K562 (cell line): Measurements from ENCODE around the gene EFS. TPM values are rescaled to one million over a fixed set of nuclear protein-coding genes. Genes with fewer than 3 reads are reported as not detected.
A peak's percentile ranks its signal among the peaks of the same experiment; 100 is the strongest.

Experiments
- ATAC-seq: fragments of 200-7000 bp; cut with Tn5 transposase; 3 replicates; pipeline ENCODE4 v1.9.1; 2020; ENCODE audit warnings: moderate library complexity
- BruUV-seq: library from RNA; stranded (reverse); fragments of 400-500 nt; replicated peaks from 2 replicates; lab custom pipeline; 2021; lab: Mats Ljungman, UMichigan
- CTCF ChIA-PET: fragments of 300-600 bp; formaldehyde crosslinking; extraction: SDS; loops from one replicate; lab custom pipeline; 2021; ENCODE audit warnings: low intra/inter-chr PET ratio; lab: Yijun Ruan, JAX
- POLR2A ChIA-PET: fragments of 300-600, 350-650 bp; sonication (Branson Sonifier 250); formaldehyde crosslinking; extraction: SDS; loops from one replicate; lab custom pipeline; 2021; ENCODE audit warnings: antibody characterized with exemption, inconsistent platforms; lab: Yijun Ruan, JAX
- DNase-seq, 4 experiments: peaks; one replicate each; pipeline versions ENCODE4 v3.0.0 to v3.0.0-alpha.2; 2011 to 2018; ENCODE audit warnings: low spot score in 3 of 4, mixed read lengths in 3 of 4; ENCODE audit errors: extremely low read depth in 1 of 4
- FAIRE-seq: peaks from 2 replicates; lab custom pipeline; 2011; peaks lifted over from hg19 to GRCh38; lab: Jason Lieb, UNC
- H2AFZ ChIP-seq: 2 replicates; pipeline ENCODE4 v1.6.0; 2011; ENCODE audit warnings: low read depth, low read length, control low read depth, inconsistent platforms
- H3K27ac ChIP-seq: fragments of 200-600 bp; 3 replicates; pipeline ENCODE4 v1.8.0; 2011; ENCODE audit warnings: low read depth, mild to moderate bottlenecking, control low read depth, inconsistent platforms, low read length, moderate library complexity, mixed read lengths; ENCODE audit errors: extremely low read depth
- H3K27me3 ChIP-seq, 2 experiments: fragments of 300-600 bp in 1 of 2; 2 replicates in 1 of 2; 3 replicates in 1 of 2; pipeline versions ENCODE4 v1.6.0 to v1.8.0; 2011; ENCODE audit warnings: inconsistent platforms in 2 of 2, low read length in 2 of 2, mild to moderate bottlenecking in 1 of 2, mixed read lengths in 1 of 2, moderate library complexity in 1 of 2; ENCODE audit not compliant: control insufficient read depth in 2 of 2, insufficient read depth in 2 of 2
- H3K36me3 ChIP-seq: fragments of 300-600 bp; 3 replicates; pipeline ENCODE4 v1.8.0; 2011; ENCODE audit warnings: mild to moderate bottlenecking, low read length, inconsistent platforms; ENCODE audit not compliant: control insufficient read depth, insufficient read depth
- H3K4me1 ChIP-seq, 2 experiments: fragments of 200-600 bp in 1 of 2; replicated peaks in 1 of 2; 2 replicates in 1 of 2; 3 replicates in 1 of 2; pipeline versions ENCODE4 v1.5.1 to v1.8.0; 2011; ENCODE audit warnings: inconsistent platforms in 2 of 2, low read length in 2 of 2, mild to moderate bottlenecking in 1 of 2, mixed read lengths in 1 of 2, moderate library complexity in 1 of 2; ENCODE audit not compliant: control insufficient read depth in 2 of 2, insufficient read depth in 2 of 2
- H3K4me2 ChIP-seq: 2 replicates; pipeline ENCODE4 v1.6.1; 2011; ENCODE audit warnings: low read length, control low read depth, inconsistent platforms, mixed read lengths; ENCODE audit not compliant: insufficient read depth
- H3K4me3 ChIP-seq: fragments of 200-600 bp; sonication (generic), shearing (Covaris generic); 2 replicates; pipeline ENCODE4 v1.5.1; 2016; ENCODE audit warnings: control low read depth, inconsistent platforms
- H3K79me2 ChIP-seq: fragments of 200-600 bp; 3 replicates; pipeline ENCODE4 v1.8.0; 2011; ENCODE audit warnings: low read length, inconsistent platforms; ENCODE audit not compliant: control insufficient read depth, insufficient read depth
- H3K9ac ChIP-seq, 2 experiments: 2 replicates each; pipeline versions ENCODE4 v1.6.0 to v1.6.1; 2011; ENCODE audit warnings: low read depth in 2 of 2, low read length in 2 of 2, control low read depth in 1 of 2, inconsistent platforms in 1 of 2, mild to moderate bottlenecking in 1 of 2, mixed read lengths in 1 of 2; ENCODE audit not compliant: insufficient read depth in 1 of 2
- H3K9me1 ChIP-seq: one replicate; pipeline ENCODE4 v1.6.0; 2011; ENCODE audit warnings: inconsistent platforms, mild to moderate bottlenecking, low read length, moderate library complexity; ENCODE audit not compliant: control insufficient read depth, insufficient read depth
- H3K9me3 ChIP-seq: replicated peaks from 2 replicates; pipeline ENCODE4 v1.5.1; 2011; ENCODE audit warnings: low read depth, low read length, inconsistent platforms; ENCODE audit not compliant: control insufficient read depth, insufficient read depth
- H4K20me1 ChIP-seq: replicated peaks from 2 replicates; pipeline ENCODE4 v1.6.1; 2011; ENCODE audit warnings: low read length, inconsistent platforms, mixed read lengths; ENCODE audit not compliant: control insufficient read depth, insufficient read depth
- BCL6 ChIP-seq: fragments of 250-450 bp; sonication (Bioruptor Pico); IDR thresholded peaks from 2 replicates; pipeline ENCODE4 v1.4.0; 2020
- FOXA3 ChIP-seq, 2 experiments: fragments of 450-650 bp in 1 of 2; sonication (generic) in 1 of 2; formaldehyde crosslinking; IDR thresholded peaks in 1 of 2; conservative IDR thresholded peaks in 1 of 2; 2 replicates each; pipeline versions ENCODE4 v1.4.0 to v1.8.0; 2020 to 2022; ENCODE audit warnings: mild to moderate bottlenecking in 2 of 2, missing genetic modification reagents in 1 of 2
- MTA3 ChIP-seq: fragments of 450-650 bp; formaldehyde crosslinking; IDR thresholded peaks from 2 replicates; pipeline ENCODE4 v1.6.1; 2017; ENCODE audit warnings: mild to moderate bottlenecking, borderline replicate concordance
- ZNF57 ChIP-seq: fragments of 450-650 bp; formaldehyde crosslinking; IDR thresholded peaks from 2 replicates; pipeline ENCODE4 v1.4.0; 2020; ENCODE audit warnings: mild to moderate bottlenecking, moderate library complexity
- ZNF583 ChIP-seq: fragments of 250-450 bp; sonication (Bioruptor Pico); IDR thresholded peaks from 2 replicates; pipeline ENCODE4 v1.4.0; 2020
- WGBS: fragments of 100-300 bp; shearing (Covaris generic); methylation state at CpG from one replicate; pipeline ENCODE4 v1.1.6; 2016; ENCODE audit warnings: low coverage, mixed read lengths; ENCODE audit not compliant: insufficient coverage; ENCODE audit errors: missing lambda C conversion rate; 5-methylcytosine and 5-hydroxymethylcytosine counted together
- in situ Hi-C: fragments of 300-500 bp; cut with MboI; formaldehyde crosslinking; loops from 4 replicates; pipeline ENCODE4 v1.15.0; 2018; ENCODE audit warnings: inconsistent platforms, mixed read lengths
- intact Hi-C: fragments of 100-400 bp; cut with micrococcal nuclease; formaldehyde crosslinking; loops from 2 replicates; pipeline ENCODE4 v1.14.2; 2022
- polyA plus RNA-seq, 8 experiments: library from polyadenylated mRNA; depleted of rRNA in 4 of 8; stranded (reverse) in 5 of 8; unstranded in 3 of 8; fragments of >200 nt; fragmentation: Nextera tagmentation in 2 of 8; fragmentation: Illumina TruSeq in 1 of 8; extraction: Ambion mirVana in 2 of 8; extraction: Trizol in 1 of 8; gene quantifications; 2 replicates each; pipeline versions ENCODE4 v1.2.1 to v1.2.3, GENCODE V29; 2011 to 2014; ENCODE audit warnings: inconsistent platforms in 1 of 8, missing spikeins in 1 of 8
- total RNA-seq, 7 experiments: library from RNA; depleted of rRNA in 6 of 7; stranded (reverse); fragments of >200 nt in 6 of 7; fragmentation: Illumina TruSeq in 2 of 7; extraction: Trizol in 2 of 7; gene quantifications; 2 replicates each; pipeline versions ENCODE4 v1.2.1 to v1.2.3, GENCODE V29; 2011 to 2021; ENCODE audit warnings: low replicate concordance in 1 of 7
- TF ChIP-seq, protein P1 (sequence below): fragments of 450-650 bp; IDR thresholded peaks from 2 replicates; pipeline ENCODE4 v1.6.1; 2018; ENCODE audit not compliant: partially characterized antibody
- TF ChIP-seq, protein P2 (sequence below): sonication (generic); formaldehyde crosslinking; IDR thresholded peaks from 2 replicates; pipeline ENCODE4 v1.8.1; 2023; ENCODE audit warnings: mild to moderate bottlenecking, missing genetic modification reagents

EFS gene
- total and polyA plus RNA-seq, 9 of the 15 experiments (the other 6 are each of a cell fraction or from before 2014, with no cell fraction given), result 0.01 to 0.03 TPM; not detected in 7

DNA sequence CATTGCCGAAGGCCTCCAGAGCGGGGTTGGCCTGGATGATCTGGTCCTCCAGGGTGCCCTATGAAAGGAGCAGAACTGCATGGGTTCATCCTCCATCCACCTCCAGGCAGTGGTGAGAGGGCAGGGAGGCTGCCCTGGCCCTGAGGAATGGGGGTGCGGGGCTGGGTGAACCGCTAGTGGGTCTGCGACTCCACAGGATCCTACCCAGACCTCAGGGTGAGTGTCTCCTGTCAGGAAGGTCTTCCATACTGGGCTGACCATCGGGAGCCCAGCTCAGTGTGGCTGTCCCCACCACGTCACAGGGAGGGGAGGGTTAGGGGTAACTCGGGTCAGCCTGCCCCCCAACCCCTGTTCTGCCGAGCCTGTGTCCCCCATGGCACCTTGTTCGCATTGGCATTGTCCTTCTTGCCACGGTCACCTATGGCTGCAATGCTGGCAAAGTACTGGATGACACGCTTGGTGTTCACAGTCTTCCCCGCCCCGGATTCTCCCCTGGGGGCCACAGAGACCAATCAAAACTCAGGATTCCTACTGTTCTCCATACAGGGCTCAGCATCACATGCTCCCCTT lies 39.4 kb upstream of the EFS start:
- ATAC-seq, result no peak
- Histone ChIP-seq H3K9me1 (no peaks in the 10 kb centered on the region), H3K9me3 (no peaks in the 10 kb centered on the region), H2AFZ (no peak overlapping the region), H3K27me3 (peaks cover 14 to 66% of the 10 kb centered on the region in 2 experiments; a peak in 4 of 5 replicates), H3K4me1 (peaks cover 0 to 6% of the 10 kb centered on the region in 2 experiments; a peak in 2 of 5 replicates), H3K36me3 (no peaks in the 10 kb centered on the region), H3K4me3 (no peak overlapping the region), H3K9ac (no peak overlapping the region), H3K4me2 (no peak overlapping the region), H4K20me1 (no peaks in the 10 kb centered on the region), H3K79me2 (no peaks in the 10 kb centered on the region), H3K27ac (no peak overlapping the region)
- TF ChIP-seq MTA3 (no peak), FOXA3 (CRISPR knock-in tag; conservative IDR thresholded peaks at IDR 0.05 in 1 of 2, IDR thresholded peaks at IDR 0.05 in 1 of 2) (no peak), ZNF57 (no peak), BCL6 (CRISPR knock-in tag) (no peak), ZNF583 (no peak)
- WGBS, result 6% methylated on average over 10 of the region's 14 CpGs
- POLR2A ChIA-PET, result no interaction called here
- CTCF ChIA-PET, result no interaction called here
- FAIRE-seq, result no peak
- intact Hi-C loops (no loop called here), in situ Hi-C loops (no loop called here)
- DNase-seq, result no peak
- BruUV-seq, result no TSS peak

DNA sequence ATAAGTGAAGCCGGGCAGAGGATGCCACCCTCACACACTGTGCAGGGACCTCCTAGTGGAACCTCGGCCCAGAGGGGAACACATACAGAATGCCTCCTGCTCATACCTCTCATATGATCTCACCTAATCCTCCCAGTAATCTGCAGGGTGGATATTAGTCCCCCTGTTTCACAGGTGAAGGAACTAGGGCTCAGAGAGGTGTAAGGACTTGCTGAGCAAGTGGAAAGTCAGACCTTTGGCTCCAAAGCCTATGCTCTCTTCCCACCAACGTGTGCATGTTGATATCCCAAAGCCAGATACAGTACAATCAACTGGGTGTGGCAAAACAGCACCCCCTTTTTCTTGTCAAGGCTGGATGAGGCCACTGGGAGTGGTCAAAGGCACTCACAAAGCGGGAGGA lies 38.9 kb upstream of the EFS start:
- intact Hi-C loops (no loop called here), in situ Hi-C loops (no loop called here)
- H3K27me3 ChIP-seq, result peaks cover 14 to 68% of the 10 kb centered on the region in 2 experiments; a peak in 4 of 5 replicates
- H3K4me3 ChIP-seq, result no peak overlapping the region
- H4K20me1 ChIP-seq, result no peaks in the 10 kb centered on the region
- POLR2A ChIA-PET, result no interaction called here
- ATAC-seq (no peak), DNase-seq (peak in 1 of 4 experiments; percentile 17), FAIRE-seq (no peak)
- H3K9ac ChIP-seq, result no peak overlapping the region
- no peaks in the 10 kb centered on the region for H3K9me1 ChIP-seq
- no peaks in the 10 kb centered on the region for H3K79me2 ChIP-seq
- CTCF ChIA-PET, result no interaction called here
- H3K9me3 ChIP-seq, result no peaks in the 10 kb centered on the region
- TF ChIP-seq, protein P1, sequence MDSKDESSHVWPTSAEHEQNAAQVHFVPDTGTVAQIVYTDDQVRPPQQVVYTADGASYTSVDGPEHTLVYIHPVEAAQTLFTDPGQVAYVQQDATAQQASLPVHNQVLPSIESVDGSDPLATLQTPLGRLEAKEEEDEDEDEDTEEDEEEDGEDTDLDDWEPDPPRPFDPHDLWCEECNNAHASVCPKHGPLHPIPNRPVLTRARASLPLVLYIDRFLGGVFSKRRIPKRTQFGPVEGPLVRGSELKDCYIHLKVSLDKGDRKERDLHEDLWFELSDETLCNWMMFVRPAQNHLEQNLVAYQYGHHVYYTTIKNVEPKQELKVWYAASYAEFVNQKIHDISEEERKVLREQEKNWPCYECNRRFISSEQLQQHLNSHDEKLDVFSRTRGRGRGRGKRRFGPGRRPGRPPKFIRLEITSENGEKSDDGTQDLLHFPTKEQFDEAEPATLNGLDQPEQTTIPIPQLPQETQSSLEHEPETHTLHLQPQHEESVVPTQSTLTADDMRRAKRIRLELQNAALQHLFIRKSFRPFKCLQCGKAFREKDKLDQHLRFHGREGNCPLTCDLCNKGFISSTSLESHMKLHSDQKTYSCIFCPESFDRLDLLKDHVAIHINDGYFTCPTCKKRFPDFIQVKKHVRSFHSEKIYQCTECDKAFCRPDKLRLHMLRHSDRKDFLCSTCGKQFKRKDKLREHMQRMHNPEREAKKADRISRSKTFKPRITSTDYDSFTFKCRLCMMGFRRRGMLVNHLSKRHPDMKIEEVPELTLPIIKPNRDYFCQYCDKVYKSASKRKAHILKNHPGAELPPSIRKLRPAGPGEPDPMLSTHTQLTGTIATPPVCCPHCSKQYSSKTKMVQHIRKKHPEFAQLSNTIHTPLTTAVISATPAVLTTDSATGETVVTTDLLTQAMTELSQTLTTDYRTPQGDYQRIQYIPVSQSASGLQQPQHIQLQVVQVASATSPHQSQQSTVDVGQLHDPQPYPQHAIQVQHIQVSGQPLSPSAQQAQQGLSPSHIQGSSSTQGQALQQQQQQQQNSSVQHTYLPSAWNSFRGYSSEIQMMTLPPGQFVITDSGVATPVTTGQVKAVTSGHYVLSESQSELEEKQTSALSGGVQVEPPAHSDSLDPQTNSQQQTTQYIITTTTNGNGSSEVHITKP, result peak; percentile 68
- TF ChIP-seq, protein P2, sequence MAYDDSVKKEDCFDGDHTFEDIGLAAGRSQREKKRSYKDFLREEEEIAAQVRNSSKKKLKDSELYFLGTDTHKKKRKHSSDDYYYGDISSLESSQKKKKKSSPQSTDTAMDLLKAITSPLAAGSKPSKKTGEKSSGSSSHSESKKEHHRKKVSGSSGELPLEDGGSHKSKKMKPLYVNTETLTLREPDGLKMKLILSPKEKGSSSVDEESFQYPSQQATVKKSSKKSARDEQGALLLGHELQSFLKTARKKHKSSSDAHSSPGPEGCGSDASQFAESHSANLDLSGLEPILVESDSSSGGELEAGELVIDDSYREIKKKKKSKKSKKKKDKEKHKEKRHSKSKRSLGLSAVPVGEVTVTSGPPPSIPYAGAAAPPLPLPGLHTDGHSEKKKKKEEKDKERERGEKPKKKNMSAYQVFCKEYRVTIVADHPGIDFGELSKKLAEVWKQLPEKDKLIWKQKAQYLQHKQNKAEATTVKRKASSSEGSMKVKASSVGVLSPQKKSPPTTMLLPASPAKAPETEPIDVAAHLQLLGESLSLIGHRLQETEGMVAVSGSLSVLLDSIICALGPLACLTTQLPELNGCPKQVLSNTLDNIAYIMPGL (CRISPR knock-in tag), result no peak
- no peak overlapping the region for H3K27ac ChIP-seq
- no peak overlapping the region for H3K4me2 ChIP-seq
- no peak overlapping the region for H2AFZ ChIP-seq
- H3K36me3 ChIP-seq, result no peaks in the 10 kb centered on the region
- peaks cover 0 to 6% of the 10 kb centered on the region in 2 experiments; a peak in 2 of 5 replicates for H3K4me1 ChIP-seq
- WGBS, result 0% methylated on average over 3 of the region's 4 CpGs
- no TSS peak for BruUV-seq
